ENCODE measurements around the gene PLIN4.
A peak's percentile ranks its signal among the peaks of the same experiment; 100 is the strongest.

GRCh38 chr19:4471403-4472173 is 46.7 kb downstream of the PLIN4 start:
- TF ChIP-seq, protein P1, sequence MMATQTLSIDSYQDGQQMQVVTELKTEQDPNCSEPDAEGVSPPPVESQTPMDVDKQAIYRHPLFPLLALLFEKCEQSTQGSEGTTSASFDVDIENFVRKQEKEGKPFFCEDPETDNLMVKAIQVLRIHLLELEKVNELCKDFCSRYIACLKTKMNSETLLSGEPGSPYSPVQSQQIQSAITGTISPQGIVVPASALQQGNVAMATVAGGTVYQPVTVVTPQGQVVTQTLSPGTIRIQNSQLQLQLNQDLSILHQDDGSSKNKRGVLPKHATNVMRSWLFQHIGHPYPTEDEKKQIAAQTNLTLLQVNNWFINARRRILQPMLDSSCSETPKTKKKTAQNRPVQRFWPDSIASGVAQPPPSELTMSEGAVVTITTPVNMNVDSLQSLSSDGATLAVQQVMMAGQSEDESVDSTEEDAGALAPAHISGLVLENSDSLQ (IDR thresholded peaks at IDR 0.05): peak; percentile 100
- TF ChIP-seq FOXA1 (IDR thresholded peaks at IDR 0.05): no peak
- TF ChIP-seq FOXM1 (IDR thresholded peaks at IDR 0.05; ENCODE audit: borderline replicate concordance): no peak
- no peak for TF ChIP-seq LEF1 (IDR thresholded peaks at IDR 0.05; ENCODE audit: borderline replicate concordance)

Measured in HEK293T (cell line).